ENCODE measurements around the gene TBC1D9B. TPM values are rescaled to one million over a fixed set of nuclear protein-coding genes. Genes with fewer than 3 reads are reported as not detected.

Gene TBC1D9B
- total and polyA plus RNA-seq, 9 of the 15 experiments (the other 6 are each of a cell fraction or from before 2014, with no cell fraction given), result 2.9 to 59.1 (median 33.5) TPM

DNA sequence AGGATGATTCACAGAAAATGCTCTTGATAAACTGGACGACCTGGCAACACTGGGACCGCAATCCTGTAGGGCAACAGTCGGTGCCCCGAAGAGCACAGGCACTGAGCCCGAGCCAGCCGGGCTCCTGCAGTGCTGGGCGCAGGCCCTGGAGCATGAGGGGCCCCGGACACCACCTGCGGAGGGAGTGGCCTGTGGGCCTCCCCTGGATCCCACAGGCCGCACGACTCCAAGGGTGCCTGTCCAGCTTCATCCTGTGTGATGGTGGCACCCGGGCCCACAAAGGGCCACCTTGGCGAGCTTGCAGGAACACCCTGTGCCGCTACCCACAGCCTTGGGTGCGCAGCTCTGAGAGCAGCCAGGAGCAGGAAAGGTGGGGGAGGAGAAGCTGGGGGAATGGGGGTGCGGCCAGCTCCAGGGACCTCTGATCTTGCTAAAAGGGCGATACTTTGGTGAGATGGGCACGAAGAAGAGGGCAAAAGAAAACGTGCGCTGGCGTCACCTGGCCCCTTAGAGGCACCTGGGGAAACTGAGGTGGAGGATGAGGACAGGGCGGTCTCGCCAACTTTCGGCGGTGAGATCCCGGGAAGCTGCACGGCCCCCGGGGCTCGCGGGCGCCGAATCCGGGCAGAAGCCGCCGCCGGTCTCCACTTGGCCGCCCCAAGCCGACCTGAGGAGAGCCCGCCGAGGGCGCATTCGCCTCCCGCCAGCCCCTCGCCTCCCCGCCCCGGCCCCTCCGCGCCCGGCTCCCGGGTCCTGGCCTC is 722 bp downstream of the TBC1D9B start:
- Histone ChIP-seq H3K79me2 (ENCODE audit: control insufficient read depth, insufficient read depth, low read length) (peaks cover 25% of the 10 kb centered on the region), H3K9me3 (replicated peaks; ENCODE audit: control insufficient read depth, insufficient read depth, low read depth, low read length) (no peaks in the 10 kb centered on the region), H3K4me1 (replicated peaks in 1 of 2; ENCODE audit: control insufficient read depth in 2 of 2, insufficient read depth in 2 of 2, low read length in 2 of 2) (peaks cover 6 to 39% of the 10 kb centered on the region in 2 experiments; a peak in 4 of 5 replicates), H2AFZ (ENCODE audit: low read depth, low read length) (peak overlapping the region; percentile 73), H3K4me2 (ENCODE audit: insufficient read depth, low read length) (peak overlapping the region; percentile 77), H3K27ac (ENCODE audit: extremely low read depth, low read depth, low read length) (0 out of 3 replicates have a peak overlapping the region, but pooled peaks have one; percentile 34), H3K36me3 (ENCODE audit: control insufficient read depth, insufficient read depth, low read length) (peaks cover 37% of the 10 kb centered on the region; the same call in 2 of the 3 replicates), H3K27me3 (ENCODE audit: control insufficient read depth in 2 of 2, insufficient read depth in 2 of 2, low read length in 2 of 2) (no peaks in the 10 kb centered on the region), H3K4me3 (peak overlapping the region; percentile 61), H3K9me1 (ENCODE audit: control insufficient read depth, insufficient read depth, low read length) (no peaks in the 10 kb centered on the region), H3K9ac (ENCODE audit: insufficient read depth in 1 of 2, low read depth in 2 of 2, low read length in 2 of 2) (peak overlapping the region; percentile 69 to 95; a peak in 3 of 4 replicates), H4K20me1 (replicated peaks; ENCODE audit: control insufficient read depth, insufficient read depth, low read length) (no peaks in the 10 kb centered on the region)
- FAIRE-seq (no peak), DNase-seq (ENCODE audit: extremely low read depth in 1 of 4, low spot score in 3 of 4) (peak; percentile 27 to 55 (median 36)), ATAC-seq (peak; percentile 39)
- in situ Hi-C loops (cut with MboI), result no loop called here
- intact Hi-C loops (cut with micrococcal nuclease), result loop anchor here (1.0 to 5.0 kb wide), 2 partner anchors 100 to 144 kb away; partner anchors contain the start of gene MGAT4B
- CTCF ChIA-PET (ENCODE audit: low intra/inter-chr PET ratio), result no interaction called here
- POLR2A ChIA-PET, result interaction anchor here (0.6 to 1.3 kb wide), 6 partner anchors 19 to 1375 kb away, joined by 3 to 4 read pairs (median 3); no protein-coding TSS in a partner anchor
- WGBS (ENCODE audit: insufficient coverage, low coverage, missing lambda C conversion rate), result 38% methylated on average over 14 of the region's 50 CpGs
- no TSS peak for BruUV-seq (replicated peaks)
- TF ChIP-seq NFIX (CRISPR knock-in tag; IDR thresholded peaks at IDR 0.05; ENCODE audit: low read depth) (no peak), RBFOX2 (IDR thresholded peaks at IDR 0.05; ENCODE audit: low read depth, low read length) (peak; percentile 47; the same call in 1 of the 2 replicates), SNRNP70 (optimal IDR thresholded peaks at IDR 0.05; ENCODE audit: low read depth, low read length) (no peak), TCF7 (IDR thresholded peaks at IDR 0.05; ENCODE audit: borderline replicate concordance) (no peak), CHD1 (IDR thresholded peaks at IDR 0.05; ENCODE audit: low read length) (peak; percentile 11), KAT7 (CRISPR knock-in tag; IDR thresholded peaks at IDR 0.05; ENCODE audit: borderline replicate concordance) (peak; percentile 80; the same call in 1 of the 2 replicates), RBBP5 (IDR thresholded peaks at IDR 0.05; ENCODE audit: borderline replicate concordance, insufficient read depth, low read length, poor library complexity, severe bottlenecking) (peak; percentile 32), POLR2G (IDR thresholded peaks at IDR 0.05; ENCODE audit: low read depth, low read length) (peak; percentile 46; the same call in 1 of the 2 replicates), MCM7 (IDR thresholded peaks at IDR 0.05) (no peak), KAT2B (IDR thresholded peaks at IDR 0.05; ENCODE audit: low read depth, low read length) (no peak), SREBF1 (IDR thresholded peaks at IDR 0.05; ENCODE audit: borderline replicate concordance, low read depth, low read length) (no peak), TCFL5 (CRISPR knock-in tag; conservative IDR thresholded peaks at IDR 0.05) (no peak), GABPB1 (CRISPR knock-in tag; IDR thresholded peaks at IDR 0.05) (peak; percentile 60; the same call in 1 of the 2 replicates), NRF1 (conservative IDR thresholded peaks at IDR 0.05 in 1 of 2, IDR thresholded peaks at IDR 0.05 in 1 of 2) (0 out of 4 replicates have a peak, but pooled peaks of 1 of the 2 experiments have one; percentile 39)
- TF ChIP-seq, protein P1, sequence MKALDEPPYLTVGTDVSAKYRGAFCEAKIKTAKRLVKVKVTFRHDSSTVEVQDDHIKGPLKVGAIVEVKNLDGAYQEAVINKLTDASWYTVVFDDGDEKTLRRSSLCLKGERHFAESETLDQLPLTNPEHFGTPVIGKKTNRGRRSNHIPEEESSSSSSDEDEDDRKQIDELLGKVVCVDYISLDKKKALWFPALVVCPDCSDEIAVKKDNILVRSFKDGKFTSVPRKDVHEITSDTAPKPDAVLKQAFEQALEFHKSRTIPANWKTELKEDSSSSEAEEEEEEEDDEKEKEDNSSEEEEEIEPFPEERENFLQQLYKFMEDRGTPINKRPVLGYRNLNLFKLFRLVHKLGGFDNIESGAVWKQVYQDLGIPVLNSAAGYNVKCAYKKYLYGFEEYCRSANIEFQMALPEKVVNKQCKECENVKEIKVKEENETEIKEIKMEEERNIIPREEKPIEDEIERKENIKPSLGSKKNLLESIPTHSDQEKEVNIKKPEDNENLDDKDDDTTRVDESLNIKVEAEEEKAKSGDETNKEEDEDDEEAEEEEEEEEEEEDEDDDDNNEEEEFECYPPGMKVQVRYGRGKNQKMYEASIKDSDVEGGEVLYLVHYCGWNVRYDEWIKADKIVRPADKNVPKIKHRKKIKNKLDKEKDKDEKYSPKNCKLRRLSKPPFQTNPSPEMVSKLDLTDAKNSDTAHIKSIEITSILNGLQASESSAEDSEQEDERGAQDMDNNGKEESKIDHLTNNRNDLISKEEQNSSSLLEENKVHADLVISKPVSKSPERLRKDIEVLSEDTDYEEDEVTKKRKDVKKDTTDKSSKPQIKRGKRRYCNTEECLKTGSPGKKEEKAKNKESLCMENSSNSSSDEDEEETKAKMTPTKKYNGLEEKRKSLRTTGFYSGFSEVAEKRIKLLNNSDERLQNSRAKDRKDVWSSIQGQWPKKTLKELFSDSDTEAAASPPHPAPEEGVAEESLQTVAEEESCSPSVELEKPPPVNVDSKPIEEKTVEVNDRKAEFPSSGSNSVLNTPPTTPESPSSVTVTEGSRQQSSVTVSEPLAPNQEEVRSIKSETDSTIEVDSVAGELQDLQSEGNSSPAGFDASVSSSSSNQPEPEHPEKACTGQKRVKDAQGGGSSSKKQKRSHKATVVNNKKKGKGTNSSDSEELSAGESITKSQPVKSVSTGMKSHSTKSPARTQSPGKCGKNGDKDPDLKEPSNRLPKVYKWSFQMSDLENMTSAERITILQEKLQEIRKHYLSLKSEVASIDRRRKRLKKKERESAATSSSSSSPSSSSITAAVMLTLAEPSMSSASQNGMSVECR (CRISPR knock-in tag; IDR thresholded peaks at IDR 0.05), result 0 out of 2 replicates have a peak, but pooled peaks have one; percentile 34
- TF ChIP-seq, protein P2, sequence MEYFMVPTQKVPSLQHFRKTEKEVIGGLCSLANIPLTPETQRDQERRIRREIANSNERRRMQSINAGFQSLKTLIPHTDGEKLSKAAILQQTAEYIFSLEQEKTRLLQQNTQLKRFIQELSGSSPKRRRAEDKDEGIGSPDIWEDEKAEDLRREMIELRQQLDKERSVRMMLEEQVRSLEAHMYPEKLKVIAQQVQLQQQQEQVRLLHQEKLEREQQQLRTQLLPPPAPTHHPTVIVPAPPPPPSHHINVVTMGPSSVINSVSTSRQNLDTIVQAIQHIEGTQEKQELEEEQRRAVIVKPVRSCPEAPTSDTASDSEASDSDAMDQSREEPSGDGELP (CRISPR knock-in tag; IDR thresholded peaks at IDR 0.05; ENCODE audit: borderline replicate concordance), result peak; percentile 51; the same call in 1 of the 2 replicates

All from K562 (cell line).